GM18502 (cell line): ENCODE results near the gene CBLN4.

Experiments used
- ATAC-seq: cut with Tn5 transposase; IDR thresholded peaks from one replicate; pipeline ENCODE4 v1.9.1; 2021; ENCODE audit warnings: mild to moderate bottlenecking; ENCODE audit not compliant: unreplicated experiment, poor library complexity

The CBLN4 gene

GRCh38 chr20:55947701-55948100 lies 57.6 kb downstream of the CBLN4 start:
- ATAC-seq: no peak
